HepG2 (cell line): ENCODE results near the gene PVRIG. TPM values are rescaled to one million over a fixed set of nuclear protein-coding genes. Genes with fewer than 3 reads are reported as not detected.

Source experiments
- GABPB1 ChIP-seq: IDR thresholded peaks from 2 replicates; pipeline ENCODE4 v1.6.1; 2016; ENCODE audit warnings: mild to moderate bottlenecking, missing genetic modification reagents, moderate library complexity, missing compliant biosample characterization
- HNRNPL ChIP-seq: fragments of 200-400 bp; formaldehyde crosslinking; IDR thresholded peaks from 2 replicates; pipeline ENCODE4 v1.6.1; 2017; ENCODE audit warnings: mild to moderate bottlenecking, low read depth, low read length
- MAFK ChIP-seq, 2 experiments: IDR thresholded peaks in 1 of 2; conservative IDR thresholded peaks in 1 of 2; 2 replicates each; pipeline ENCODE4 v1.6.1; 2011; ENCODE audit warnings: improper control_type of control experiment in 2 of 2, low read length in 2 of 2
- NFKBIZ ChIP-seq: IDR thresholded peaks from 2 replicates; pipeline ENCODE4 v1.6.1; 2018; ENCODE audit warnings: missing genetic modification reagents, missing compliant biosample characterization
- SALL1 ChIP-seq: sonication (generic); formaldehyde crosslinking; IDR thresholded peaks from 2 replicates; pipeline ENCODE4 v1.8.0; 2022; ENCODE audit warnings: mild to moderate bottlenecking, missing genetic modification reagents
- SRY ChIP-seq: sonication (generic); formaldehyde crosslinking; IDR thresholded peaks from 2 replicates; pipeline ENCODE4 v1.8.0; 2022; ENCODE audit warnings: mild to moderate bottlenecking, missing genetic modification reagents
- TBX2 ChIP-seq: sonication (generic); formaldehyde crosslinking; IDR thresholded peaks from 2 replicates; pipeline ENCODE4 v1.5.0; 2020; ENCODE audit warnings: missing genetic modification reagents, mild to moderate bottlenecking, borderline replicate concordance
- TGIF2 ChIP-seq: IDR thresholded peaks from 2 replicates; pipeline ENCODE4 v1.6.1; 2016; ENCODE audit warnings: control low read depth, missing compliant biosample characterization
- ZNF138 ChIP-seq: sonication (generic); formaldehyde crosslinking; IDR thresholded peaks from 2 replicates; pipeline ENCODE4 v1.5.0; 2020; ENCODE audit warnings: mild to moderate bottlenecking, low read depth, missing genetic modification reagents
- ZNF670 ChIP-seq: sonication (generic); formaldehyde crosslinking; IDR thresholded peaks from 2 replicates; pipeline ENCODE4 v1.8.0; 2022; ENCODE audit warnings: mild to moderate bottlenecking, missing genetic modification reagents, borderline replicate concordance
- ZNF713 ChIP-seq: sonication (generic); formaldehyde crosslinking; IDR thresholded peaks from 2 replicates; pipeline ENCODE4 v1.4.0; 2020; ENCODE audit warnings: mild to moderate bottlenecking, missing genetic modification reagents
- ZNF879 ChIP-seq: sonication (generic); formaldehyde crosslinking; IDR thresholded peaks from 2 replicates; pipeline ENCODE4 v1.8.1; 2023; ENCODE audit warnings: missing genetic modification reagents
- ZSCAN29 ChIP-seq: sonication (generic); formaldehyde crosslinking; conservative IDR thresholded peaks from 2 replicates; pipeline ENCODE4 v1.4.0; 2020; ENCODE audit warnings: mild to moderate bottlenecking, missing genetic modification reagents
- polyA plus RNA-seq, 8 experiments: library from polyadenylated mRNA; depleted of rRNA in 3 of 8; stranded (reverse) in 7 of 8; unstranded in 1 of 8; fragments of >200 nt; fragmentation: Illumina TruSeq in 4 of 8; extraction: Trizol in 4 of 8; gene quantifications; 2 replicates each; pipeline versions ENCODE4 v1.2.1 to v1.2.3, GENCODE V29; 2011 to 2016; ENCODE audit warnings: low read depth in 4 of 8, missing spikeins in 1 of 8, mixed read lengths in 1 of 8; ENCODE audit not compliant: insufficient read depth in 1 of 8
- total RNA-seq, 5 experiments: library from RNA; depleted of rRNA; stranded (reverse); fragments of >200 nt; fragmentation: Illumina TruSeq; extraction: Trizol; gene quantifications; 2 replicates each; pipeline ENCODE4 v1.2.3, GENCODE V29; 2016; ENCODE audit warnings: low read depth in 1 of 5
- TF ChIP-seq, protein P1 (sequence below): sonication (generic); formaldehyde crosslinking; IDR thresholded peaks from 2 replicates; pipeline ENCODE4 v1.4.0; 2020; ENCODE audit warnings: missing genetic modification reagents, borderline replicate concordance
- TF ChIP-seq, protein P2 (sequence below): sonication (generic); formaldehyde crosslinking; conservative IDR thresholded peaks from 2 replicates; pipeline ENCODE4 v1.4.0; 2020; ENCODE audit warnings: missing genetic modification reagents
- TF ChIP-seq, protein P3 (sequence below): sonication (generic); formaldehyde crosslinking; conservative IDR thresholded peaks from 2 replicates; pipeline ENCODE4 v1.8.0; 2022; ENCODE audit warnings: mild to moderate bottlenecking, moderate library complexity, missing genetic modification reagents
- TF ChIP-seq, protein P4 (sequence below): sonication (generic); formaldehyde crosslinking; IDR thresholded peaks from 2 replicates; pipeline ENCODE4 v1.4.0; 2020; ENCODE audit warnings: missing genetic modification reagents
- TF ChIP-seq, protein P5 (sequence below): sonication (generic); formaldehyde crosslinking; IDR thresholded peaks from 2 replicates; pipeline ENCODE4 v1.8.1; 2023; ENCODE audit warnings: mild to moderate bottlenecking, missing genetic modification reagents, borderline replicate concordance

The PVRIG gene
- total and polyA plus RNA-seq, 2 of the 13 experiments (the other 11 are each of a cell fraction or from before 2014, with no cell fraction given) = not detected

DNA sequence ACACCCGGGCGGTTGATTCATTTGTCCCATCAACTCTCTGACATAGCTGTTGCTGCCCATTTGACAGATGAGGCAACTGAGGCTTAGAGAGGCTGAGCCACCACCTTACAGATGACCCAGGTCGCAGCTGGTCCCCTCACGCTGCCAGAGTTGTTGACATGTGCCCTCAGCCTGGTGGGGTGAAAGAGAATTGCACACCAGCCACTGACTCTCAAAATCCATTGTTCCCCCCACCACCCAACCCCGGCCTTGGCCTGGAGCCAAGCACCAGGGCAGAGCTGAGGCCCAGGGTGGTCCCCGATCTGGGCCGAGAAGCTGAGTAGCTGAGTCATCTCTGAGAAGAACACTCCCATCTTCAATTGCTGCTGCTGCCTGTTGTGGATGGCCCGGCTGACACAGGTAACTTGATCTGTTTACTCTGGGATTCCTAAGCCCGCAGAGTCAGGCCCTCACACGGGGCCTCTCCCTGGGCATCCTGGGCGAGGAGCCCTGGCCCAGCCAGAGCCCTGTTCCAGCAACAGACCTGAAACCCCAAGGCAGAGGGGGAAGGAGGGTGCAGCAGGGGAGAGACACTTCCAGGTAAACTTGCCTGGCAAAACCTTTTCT is 27.5 kb downstream of the PVRIG start (continued):
- TF ChIP-seq, protein P1, sequence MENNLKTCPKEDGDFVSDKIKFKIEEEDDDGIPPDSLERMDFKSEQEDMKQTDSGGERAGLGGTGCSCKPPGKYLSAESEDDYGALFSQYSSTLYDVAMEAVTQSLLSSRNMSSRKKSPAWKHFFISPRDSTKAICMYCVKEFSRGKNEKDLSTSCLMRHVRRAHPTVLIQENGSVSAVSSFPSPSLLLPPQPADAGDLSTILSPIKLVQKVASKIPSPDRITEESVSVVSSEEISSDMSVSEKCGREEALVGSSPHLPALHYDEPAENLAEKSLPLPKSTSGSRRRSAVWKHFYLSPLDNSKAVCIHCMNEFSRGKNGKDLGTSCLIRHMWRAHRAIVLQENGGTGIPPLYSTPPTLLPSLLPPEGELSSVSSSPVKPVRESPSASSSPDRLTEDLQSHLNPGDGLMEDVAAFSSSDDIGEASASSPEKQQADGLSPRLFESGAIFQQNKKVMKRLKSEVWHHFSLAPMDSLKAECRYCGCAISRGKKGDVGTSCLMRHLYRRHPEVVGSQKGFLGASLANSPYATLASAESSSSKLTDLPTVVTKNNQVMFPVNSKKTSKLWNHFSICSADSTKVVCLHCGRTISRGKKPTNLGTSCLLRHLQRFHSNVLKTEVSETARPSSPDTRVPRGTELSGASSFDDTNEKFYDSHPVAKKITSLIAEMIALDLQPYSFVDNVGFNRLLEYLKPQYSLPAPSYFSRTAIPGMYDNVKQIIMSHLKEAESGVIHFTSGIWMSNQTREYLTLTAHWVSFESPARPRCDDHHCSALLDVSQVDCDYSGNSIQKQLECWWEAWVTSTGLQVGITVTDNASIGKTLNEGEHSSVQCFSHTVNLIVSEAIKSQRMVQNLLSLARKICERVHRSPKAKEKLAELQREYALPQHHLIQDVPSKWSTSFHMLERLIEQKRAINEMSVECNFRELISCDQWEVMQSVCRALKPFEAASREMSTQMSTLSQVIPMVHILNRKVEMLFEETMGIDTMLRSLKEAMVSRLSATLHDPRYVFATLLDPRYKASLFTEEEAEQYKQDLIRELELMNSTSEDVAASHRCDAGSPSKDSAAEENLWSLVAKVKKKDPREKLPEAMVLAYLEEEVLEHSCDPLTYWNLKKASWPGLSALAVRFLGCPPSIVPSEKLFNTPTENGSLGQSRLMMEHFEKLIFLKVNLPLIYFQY = 0 out of 2 replicates have a peak, but pooled peaks have one; percentile 33
- TF ChIP-seq, protein P2, sequence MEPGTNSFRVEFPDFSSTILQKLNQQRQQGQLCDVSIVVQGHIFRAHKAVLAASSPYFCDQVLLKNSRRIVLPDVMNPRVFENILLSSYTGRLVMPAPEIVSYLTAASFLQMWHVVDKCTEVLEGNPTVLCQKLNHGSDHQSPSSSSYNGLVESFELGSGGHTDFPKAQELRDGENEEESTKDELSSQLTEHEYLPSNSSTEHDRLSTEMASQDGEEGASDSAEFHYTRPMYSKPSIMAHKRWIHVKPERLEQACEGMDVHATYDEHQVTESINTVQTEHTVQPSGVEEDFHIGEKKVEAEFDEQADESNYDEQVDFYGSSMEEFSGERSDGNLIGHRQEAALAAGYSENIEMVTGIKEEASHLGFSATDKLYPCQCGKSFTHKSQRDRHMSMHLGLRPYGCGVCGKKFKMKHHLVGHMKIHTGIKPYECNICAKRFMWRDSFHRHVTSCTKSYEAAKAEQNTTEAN (CRISPR knock-in tag) = no peak
- TF ChIP-seq, protein P3, sequence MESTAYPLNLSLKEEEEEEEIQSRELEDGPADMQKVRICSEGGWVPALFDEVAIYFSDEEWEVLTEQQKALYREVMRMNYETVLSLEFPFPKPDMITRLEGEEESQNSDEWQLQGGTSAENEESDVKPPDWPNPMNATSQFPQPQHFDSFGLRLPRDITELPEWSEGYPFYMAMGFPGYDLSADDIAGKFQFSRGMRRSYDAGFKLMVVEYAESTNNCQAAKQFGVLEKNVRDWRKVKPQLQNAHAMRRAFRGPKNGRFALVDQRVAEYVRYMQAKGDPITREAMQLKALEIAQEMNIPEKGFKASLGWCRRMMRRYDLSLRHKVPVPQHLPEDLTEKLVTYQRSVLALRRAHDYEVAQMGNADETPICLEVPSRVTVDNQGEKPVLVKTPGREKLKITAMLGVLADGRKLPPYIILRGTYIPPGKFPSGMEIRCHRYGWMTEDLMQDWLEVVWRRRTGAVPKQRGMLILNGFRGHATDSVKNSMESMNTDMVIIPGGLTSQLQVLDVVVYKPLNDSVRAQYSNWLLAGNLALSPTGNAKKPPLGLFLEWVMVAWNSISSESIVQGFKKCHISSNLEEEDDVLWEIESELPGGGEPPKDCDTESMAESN (CRISPR knock-in tag) = 0 out of 2 replicates have a peak, but pooled peaks have one; percentile 17
- peak; percentile 73 for TF ChIP-seq SALL1 (CRISPR knock-in tag)
- no peak for TF ChIP-seq ZNF670 (CRISPR knock-in tag)
- 0 out of 2 replicates have a peak, but pooled peaks have one; percentile 24 for TF ChIP-seq GABPB1 (CRISPR knock-in tag)
- no peak for TF ChIP-seq ZNF713 (CRISPR knock-in tag)
- 0 out of 4 replicates have a peak, but pooled peaks of 1 of the 2 experiments have one; percentile 2 for TF ChIP-seq MAFK (conservative IDR thresholded peaks at IDR 0.05 in 1 of 2, IDR thresholded peaks at IDR 0.05 in 1 of 2; ENCODE audit: low read length in 2 of 2)
- no peak for TF ChIP-seq ZSCAN29 (CRISPR knock-in tag)
- no peak for TF ChIP-seq TGIF2 (CRISPR knock-in tag)
- TF ChIP-seq ZNF879 = no peak
- TF ChIP-seq ZNF138 (CRISPR knock-in tag) = no peak
- TF ChIP-seq TBX2 = peak; percentile 63; the same call in 1 of the 2 replicates
- TF ChIP-seq, protein P4, sequence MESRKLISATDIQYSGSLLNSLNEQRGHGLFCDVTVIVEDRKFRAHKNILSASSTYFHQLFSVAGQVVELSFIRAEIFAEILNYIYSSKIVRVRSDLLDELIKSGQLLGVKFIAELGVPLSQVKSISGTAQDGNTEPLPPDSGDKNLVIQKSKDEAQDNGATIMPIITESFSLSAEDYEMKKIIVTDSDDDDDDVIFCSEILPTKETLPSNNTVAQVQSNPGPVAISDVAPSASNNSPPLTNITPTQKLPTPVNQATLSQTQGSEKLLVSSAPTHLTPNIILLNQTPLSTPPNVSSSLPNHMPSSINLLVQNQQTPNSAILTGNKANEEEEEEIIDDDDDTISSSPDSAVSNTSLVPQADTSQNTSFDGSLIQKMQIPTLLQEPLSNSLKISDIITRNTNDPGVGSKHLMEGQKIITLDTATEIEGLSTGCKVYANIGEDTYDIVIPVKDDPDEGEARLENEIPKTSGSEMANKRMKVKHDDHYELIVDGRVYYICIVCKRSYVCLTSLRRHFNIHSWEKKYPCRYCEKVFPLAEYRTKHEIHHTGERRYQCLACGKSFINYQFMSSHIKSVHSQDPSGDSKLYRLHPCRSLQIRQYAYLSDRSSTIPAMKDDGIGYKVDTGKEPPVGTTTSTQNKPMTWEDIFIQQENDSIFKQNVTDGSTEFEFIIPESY (CRISPR knock-in tag) = no peak
- TF ChIP-seq, protein P5, sequence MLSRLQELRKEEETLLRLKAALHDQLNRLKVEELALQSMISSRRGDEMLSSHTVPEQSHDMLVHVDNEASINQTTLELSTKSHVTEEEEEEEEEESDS (CRISPR knock-in tag) = no peak
- no peak for TF ChIP-seq SRY (CRISPR knock-in tag)
- TF ChIP-seq HNRNPL = peak; percentile 83; the same call in 1 of the 2 replicates
- TF ChIP-seq NFKBIZ (CRISPR knock-in tag) = no peak
